K562 (cell line): Measurements from ENCODE around the gene DIP2C. TPM values are rescaled to one million over a fixed set of nuclear protein-coding genes. Genes with fewer than 3 reads are reported as not detected.

Experiments
- ATAC-seq: fragments of 200-7000 bp; cut with Tn5 transposase; 3 replicates; pipeline ENCODE4 v1.9.1; 2020; ENCODE audit warnings: moderate library complexity
- BruUV-seq: library from RNA; stranded (reverse); fragments of 400-500 nt; replicated peaks from 2 replicates; lab custom pipeline; 2021; lab: Mats Ljungman, UMichigan
- CTCF ChIA-PET: fragments of 300-600 bp; formaldehyde crosslinking; extraction: SDS; loops from one replicate; lab custom pipeline; 2021; ENCODE audit warnings: low intra/inter-chr PET ratio; lab: Yijun Ruan, JAX
- POLR2A ChIA-PET: fragments of 300-600, 350-650 bp; sonication (Branson Sonifier 250); formaldehyde crosslinking; extraction: SDS; loops from one replicate; lab custom pipeline; 2021; ENCODE audit warnings: antibody characterized with exemption, inconsistent platforms; lab: Yijun Ruan, JAX
- DNase-seq, 4 experiments: peaks; one replicate each; pipeline versions ENCODE4 v3.0.0 to v3.0.0-alpha.2; 2011 to 2018; ENCODE audit warnings: low spot score in 3 of 4, mixed read lengths in 3 of 4; ENCODE audit errors: extremely low read depth in 1 of 4
- FAIRE-seq: peaks from 2 replicates; lab custom pipeline; 2011; peaks lifted over from hg19 to GRCh38; lab: Jason Lieb, UNC
- H2AFZ ChIP-seq: 2 replicates; pipeline ENCODE4 v1.6.0; 2011; ENCODE audit warnings: low read depth, low read length, control low read depth, inconsistent platforms
- H3K27ac ChIP-seq: fragments of 200-600 bp; 3 replicates; pipeline ENCODE4 v1.8.0; 2011; ENCODE audit warnings: low read depth, mild to moderate bottlenecking, control low read depth, inconsistent platforms, low read length, moderate library complexity, mixed read lengths; ENCODE audit errors: extremely low read depth
- H3K27me3 ChIP-seq, 2 experiments: fragments of 300-600 bp in 1 of 2; 2 replicates in 1 of 2; 3 replicates in 1 of 2; pipeline versions ENCODE4 v1.6.0 to v1.8.0; 2011; ENCODE audit warnings: inconsistent platforms in 2 of 2, low read length in 2 of 2, mild to moderate bottlenecking in 1 of 2, mixed read lengths in 1 of 2, moderate library complexity in 1 of 2; ENCODE audit not compliant: control insufficient read depth in 2 of 2, insufficient read depth in 2 of 2
- H3K36me3 ChIP-seq: fragments of 300-600 bp; 3 replicates; pipeline ENCODE4 v1.8.0; 2011; ENCODE audit warnings: mild to moderate bottlenecking, low read length, inconsistent platforms; ENCODE audit not compliant: control insufficient read depth, insufficient read depth
- H3K4me1 ChIP-seq, 2 experiments: fragments of 200-600 bp in 1 of 2; replicated peaks in 1 of 2; 2 replicates in 1 of 2; 3 replicates in 1 of 2; pipeline versions ENCODE4 v1.5.1 to v1.8.0; 2011; ENCODE audit warnings: inconsistent platforms in 2 of 2, low read length in 2 of 2, mild to moderate bottlenecking in 1 of 2, mixed read lengths in 1 of 2, moderate library complexity in 1 of 2; ENCODE audit not compliant: control insufficient read depth in 2 of 2, insufficient read depth in 2 of 2
- H3K4me2 ChIP-seq: 2 replicates; pipeline ENCODE4 v1.6.1; 2011; ENCODE audit warnings: low read length, control low read depth, inconsistent platforms, mixed read lengths; ENCODE audit not compliant: insufficient read depth
- H3K4me3 ChIP-seq: fragments of 200-600 bp; sonication (generic), shearing (Covaris generic); 2 replicates; pipeline ENCODE4 v1.5.1; 2016; ENCODE audit warnings: control low read depth, inconsistent platforms
- H3K79me2 ChIP-seq: fragments of 200-600 bp; 3 replicates; pipeline ENCODE4 v1.8.0; 2011; ENCODE audit warnings: low read length, inconsistent platforms; ENCODE audit not compliant: control insufficient read depth, insufficient read depth
- H3K9ac ChIP-seq, 2 experiments: 2 replicates each; pipeline versions ENCODE4 v1.6.0 to v1.6.1; 2011; ENCODE audit warnings: low read depth in 2 of 2, low read length in 2 of 2, control low read depth in 1 of 2, inconsistent platforms in 1 of 2, mild to moderate bottlenecking in 1 of 2, mixed read lengths in 1 of 2; ENCODE audit not compliant: insufficient read depth in 1 of 2
- H3K9me1 ChIP-seq: one replicate; pipeline ENCODE4 v1.6.0; 2011; ENCODE audit warnings: inconsistent platforms, mild to moderate bottlenecking, low read length, moderate library complexity; ENCODE audit not compliant: control insufficient read depth, insufficient read depth
- H3K9me3 ChIP-seq: replicated peaks from 2 replicates; pipeline ENCODE4 v1.5.1; 2011; ENCODE audit warnings: low read depth, low read length, inconsistent platforms; ENCODE audit not compliant: control insufficient read depth, insufficient read depth
- H4K20me1 ChIP-seq: replicated peaks from 2 replicates; pipeline ENCODE4 v1.6.1; 2011; ENCODE audit warnings: low read length, inconsistent platforms, mixed read lengths; ENCODE audit not compliant: control insufficient read depth, insufficient read depth
- CEBPB ChIP-seq: fragments of 450-650 bp; IDR thresholded peaks from 2 replicates; pipeline ENCODE4 v1.6.1; 2016; ENCODE audit warnings: missing genetic modification characterization, missing compliant biosample characterization
- CEBPG ChIP-seq, 3 experiments: fragments of 200-800 bp in 1 of 3; sonication (Bioruptor generic) in 1 of 3; sonication (generic) in 1 of 3; formaldehyde crosslinking in 1 of 3; IDR thresholded peaks in 2 of 3; conservative IDR thresholded peaks in 1 of 3; 2 replicates each; pipeline versions ENCODE4 v1.6.1 to v1.8.0; 2016 to 2022; ENCODE audit warnings: missing compliant biosample characterization in 2 of 3, missing genetic modification characterization in 2 of 3, mild to moderate bottlenecking in 1 of 3, missing genetic modification reagents in 1 of 3
- HMGN3 ChIP-seq: IDR thresholded peaks from 2 replicates; pipeline ENCODE4 v1.6.1; 2011; ENCODE audit warnings: borderline replicate concordance, low read depth, mild to moderate bottlenecking, mixed read lengths, low read length; ENCODE audit not compliant: insufficient read length; ENCODE audit errors: extremely low read depth
- PREB ChIP-seq: sonication (generic); formaldehyde crosslinking; IDR thresholded peaks from 2 replicates; pipeline ENCODE4 v1.8.1; 2023; ENCODE audit warnings: mild to moderate bottlenecking, missing genetic modification reagents
- RFX7 ChIP-seq: fragments of 250-450 bp; sonication (Bioruptor Pico); IDR thresholded peaks from 2 replicates; pipeline ENCODE4 v1.5.1; 2021; ENCODE audit warnings: mild to moderate bottlenecking
- ZBTB2 ChIP-seq: fragments of 450-650 bp; IDR thresholded peaks from 2 replicates; pipeline ENCODE4 v1.6.1; 2016; ENCODE audit warnings: antibody characterized with exemption
- ZFPM2 ChIP-seq: fragments of 250-450 bp; sonication (Bioruptor Pico); IDR thresholded peaks from 2 replicates; pipeline ENCODE4 v1.5.1; 2022; ENCODE audit warnings: mild to moderate bottlenecking
- WGBS: fragments of 100-300 bp; shearing (Covaris generic); methylation state at CpG from one replicate; pipeline ENCODE4 v1.1.6; 2016; ENCODE audit warnings: low coverage, mixed read lengths; ENCODE audit not compliant: insufficient coverage; ENCODE audit errors: missing lambda C conversion rate; 5-methylcytosine and 5-hydroxymethylcytosine counted together
- in situ Hi-C: fragments of 300-500 bp; cut with MboI; formaldehyde crosslinking; loops from 4 replicates; pipeline ENCODE4 v1.15.0; 2018; ENCODE audit warnings: inconsistent platforms, mixed read lengths
- intact Hi-C: fragments of 100-400 bp; cut with micrococcal nuclease; formaldehyde crosslinking; loops from 2 replicates; pipeline ENCODE4 v1.14.2; 2022
- polyA plus RNA-seq, 8 experiments: library from polyadenylated mRNA; depleted of rRNA in 4 of 8; stranded (reverse) in 5 of 8; unstranded in 3 of 8; fragments of >200 nt; fragmentation: Nextera tagmentation in 2 of 8; fragmentation: Illumina TruSeq in 1 of 8; extraction: Ambion mirVana in 2 of 8; extraction: Trizol in 1 of 8; gene quantifications; 2 replicates each; pipeline versions ENCODE4 v1.2.1 to v1.2.3, GENCODE V29; 2011 to 2014; ENCODE audit warnings: inconsistent platforms in 1 of 8, missing spikeins in 1 of 8
- total RNA-seq, 7 experiments: library from RNA; depleted of rRNA in 6 of 7; stranded (reverse); fragments of >200 nt in 6 of 7; fragmentation: Illumina TruSeq in 2 of 7; extraction: Trizol in 2 of 7; gene quantifications; 2 replicates each; pipeline versions ENCODE4 v1.2.1 to v1.2.3, GENCODE V29; 2011 to 2021; ENCODE audit warnings: low replicate concordance in 1 of 7

Gene DIP2C
- total and polyA plus RNA-seq, 9 of the 15 experiments (the other 6 are each of a cell fraction or from before 2014, with no cell fraction given) = 0.01 TPM; not detected in 8

GRCh38 chr10:714214-714613 is 24.7 kb upstream of the DIP2C start (continued):
- TF ChIP-seq PREB (no peak), HMGN3 (no peak), ZBTB2 (no peak)
- TF ChIP-seq, all 486 proteins: peak for 1

- ChIA-PET CTCF (no interaction called here), POLR2A (interaction anchor here (0.6 to 0.7 kb wide), 3 partner anchors 16 to 187 kb away, joined by 3 to 4 read pairs (median 3); no protein-coding TSS in a partner anchor)
- H3K27ac ChIP-seq = no peak overlapping the region
- TF ChIP-seq RFX7 (CRISPR knock-in tag) (no peak), ZFPM2 (CRISPR knock-in tag) (no peak), CEBPG (CRISPR knock-in tag; IDR thresholded peaks at IDR 0.05) (no peak), CEBPG (tag; conservative IDR thresholded peaks at IDR 0.05 in 1 of 2, IDR thresholded peaks at IDR 0.05 in 1 of 2) (peak in 1 of 2 experiments; percentile 72; a peak in 2 of 4 replicates), CEBPB (peak; percentile 41; the same call in 1 of the 2 replicates)
- no peaks in the 10 kb centered on the region for H3K36me3 ChIP-seq
- no peak for DNase-seq
- H3K9me1 ChIP-seq = no peaks in the 10 kb centered on the region
- FAIRE-seq = no peak
- H3K27me3 ChIP-seq = peaks cover 0 to 4% of the 10 kb centered on the region in 2 experiments; a peak in 1 of 5 replicates
- in situ Hi-C loops (no loop called here), intact Hi-C loops (no loop called here)
- H4K20me1 ChIP-seq = no peaks in the 10 kb centered on the region
- H3K9ac ChIP-seq = no peak overlapping the region
- no TSS peak for BruUV-seq
- no peaks in the 10 kb centered on the region for H3K9me3 ChIP-seq
- no peak overlapping the region for H2AFZ ChIP-seq
- no peaks in the 10 kb centered on the region for H3K4me1 ChIP-seq
- no peaks in the 10 kb centered on the region for H3K79me2 ChIP-seq
- H3K4me2 ChIP-seq = no peak overlapping the region
- no peak for ATAC-seq
- 0% methylated on average over 2 of the region's 2 CpGs for WGBS
- no peak overlapping the region for H3K4me3 ChIP-seq
Observed at GRCh38 chr10:712575-712974, 23.1 kb upstream of the DIP2C start.
